ENCODE results near the gene ECSIT.

ECSIT gene

DNA sequence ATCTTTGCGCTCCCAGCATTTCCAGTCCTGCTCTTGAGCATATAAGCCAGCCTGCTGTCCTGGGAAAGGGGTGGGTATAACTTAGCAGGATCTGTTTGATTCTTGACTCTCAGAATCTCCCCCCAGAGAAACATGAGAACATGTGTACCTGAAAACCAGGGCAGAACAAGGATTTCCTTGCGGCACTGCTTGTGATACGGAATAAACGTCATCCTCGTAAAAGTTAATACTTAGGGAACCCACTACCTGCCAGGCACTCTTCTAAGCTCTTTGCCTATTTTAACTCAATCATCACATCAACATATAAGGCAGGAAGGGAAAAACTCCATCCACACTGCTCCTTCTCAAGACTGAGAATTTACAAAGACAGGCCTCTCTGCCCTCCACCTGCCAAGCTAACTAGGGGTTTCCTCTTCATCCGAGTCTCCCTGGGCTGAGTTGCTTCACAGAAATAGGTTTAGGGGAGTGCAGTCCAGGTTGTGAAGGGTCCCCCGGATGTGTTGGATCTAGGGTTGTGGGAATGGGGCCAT lies 24.4 kb downstream of the ECSIT start:
- no peak for DNase-seq (ENCODE audit: low read depth)

DNA sequence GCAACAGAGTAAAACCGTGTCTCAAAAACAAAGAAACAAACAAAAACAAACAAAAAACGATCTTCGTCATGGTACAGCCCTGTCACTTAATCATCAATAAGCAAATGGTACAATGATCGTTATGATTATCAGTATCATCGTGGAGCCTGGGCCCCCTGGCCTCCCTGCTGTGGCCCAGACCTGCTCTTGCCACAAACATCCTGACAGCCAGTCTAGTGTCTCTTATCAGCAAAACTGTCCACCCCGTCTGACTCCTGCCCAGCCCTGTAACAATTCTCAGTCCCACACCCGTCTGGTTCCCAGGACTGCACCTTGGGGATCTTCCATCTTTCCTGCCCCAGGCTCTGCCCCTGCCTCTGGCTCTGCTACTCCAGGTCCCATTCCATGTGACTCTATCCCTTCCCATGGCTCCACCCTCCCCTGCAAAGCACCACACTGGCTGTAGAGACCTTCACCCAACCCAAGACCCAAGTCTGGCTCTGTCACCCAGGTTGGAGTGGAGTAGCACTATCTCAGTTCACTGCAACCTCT lies 29.0 kb downstream of the ECSIT start:
- DNase-seq (ENCODE audit: low read depth), result no peak

- no peak for DNase-seq (ENCODE audit: low read depth)
Measured at GRCh38 chr19:11499220-11499726, 29.7 kb downstream of the ECSIT start.

- DNase-seq (ENCODE audit: low read depth), result peak; percentile 51
Measured at GRCh38 chr19:11496391-11497163, 32.4 kb downstream of the ECSIT start.

- no peak for DNase-seq (ENCODE audit: low read depth)
Measured at GRCh38 chr19:11495885-11496284, 33.0 kb downstream of the ECSIT start.

DNA sequence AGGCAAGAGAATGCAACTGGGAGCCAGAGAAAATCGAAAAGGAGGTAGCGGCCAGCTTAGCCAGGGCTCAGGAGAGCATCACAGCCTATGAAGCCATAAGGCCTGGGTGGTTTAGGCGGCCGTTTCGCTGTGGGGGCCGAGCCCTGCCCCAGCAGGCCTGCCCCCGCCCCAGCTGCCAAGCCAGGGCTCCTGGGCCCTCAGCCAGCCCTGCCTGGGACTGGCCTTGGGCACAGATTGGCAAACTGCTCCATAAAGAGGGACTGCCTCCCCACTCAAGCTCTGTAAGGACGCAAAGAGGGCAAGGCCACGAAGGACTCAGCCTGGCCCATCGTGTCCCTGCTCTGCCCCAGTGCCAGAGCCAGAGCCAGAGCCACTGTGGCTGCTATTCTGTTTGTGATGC lies 33.5 kb downstream of the ECSIT start:
- no peak for DNase-seq (ENCODE audit: low read depth)

GRCh38 chr19:11494634-11495285 lies 34.2 kb downstream of the ECSIT start:
- DNase-seq (ENCODE audit: low read depth), result no peak

GRCh38 chr19:11489378-11489777 lies 39.6 kb downstream of the ECSIT start:
- no peak for DNase-seq (ENCODE audit: low read depth)

DNA sequence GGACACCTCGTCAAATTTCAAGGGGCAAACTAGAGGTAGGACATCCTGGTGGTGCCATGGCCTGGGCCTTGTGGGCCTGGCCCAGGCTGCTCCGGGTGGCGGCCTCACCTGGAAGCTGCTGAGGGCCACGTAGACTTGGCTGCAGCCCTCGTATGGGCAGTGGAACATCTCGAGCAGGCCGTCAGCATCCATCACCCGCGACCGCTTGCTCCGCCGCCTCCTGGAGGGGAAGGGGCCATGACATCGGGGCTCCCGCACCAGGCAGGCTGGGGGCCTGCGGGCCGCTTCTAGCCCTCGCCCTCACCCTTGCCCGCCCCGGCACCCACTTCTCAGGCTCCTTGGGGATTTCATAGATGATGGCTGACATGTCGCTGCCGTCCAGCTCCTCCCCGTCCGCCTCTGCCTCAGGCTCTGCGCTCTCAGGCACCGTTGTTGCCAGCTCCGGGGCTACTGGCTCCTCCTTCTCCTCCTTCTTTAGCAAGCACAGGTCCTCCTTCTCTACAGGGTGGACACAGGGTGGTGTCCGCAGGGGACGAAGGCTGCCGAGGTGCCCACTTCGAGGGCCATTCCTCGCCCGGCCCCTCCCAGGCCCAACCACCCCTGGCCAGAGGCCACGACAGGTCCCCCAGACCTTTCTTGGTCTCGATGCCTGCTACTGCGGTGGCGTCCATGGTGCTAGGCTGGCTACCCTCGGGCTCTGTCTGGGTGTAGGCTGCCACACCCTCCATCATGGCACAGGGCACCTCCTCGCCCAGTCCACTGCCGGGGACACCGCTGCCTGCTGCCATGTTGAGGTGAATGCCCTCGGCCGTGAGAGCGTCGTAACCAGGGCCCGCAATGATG lies 42.1 kb downstream of the ECSIT start:
- no peak for DNase-seq (ENCODE audit: low read depth)

DNA sequence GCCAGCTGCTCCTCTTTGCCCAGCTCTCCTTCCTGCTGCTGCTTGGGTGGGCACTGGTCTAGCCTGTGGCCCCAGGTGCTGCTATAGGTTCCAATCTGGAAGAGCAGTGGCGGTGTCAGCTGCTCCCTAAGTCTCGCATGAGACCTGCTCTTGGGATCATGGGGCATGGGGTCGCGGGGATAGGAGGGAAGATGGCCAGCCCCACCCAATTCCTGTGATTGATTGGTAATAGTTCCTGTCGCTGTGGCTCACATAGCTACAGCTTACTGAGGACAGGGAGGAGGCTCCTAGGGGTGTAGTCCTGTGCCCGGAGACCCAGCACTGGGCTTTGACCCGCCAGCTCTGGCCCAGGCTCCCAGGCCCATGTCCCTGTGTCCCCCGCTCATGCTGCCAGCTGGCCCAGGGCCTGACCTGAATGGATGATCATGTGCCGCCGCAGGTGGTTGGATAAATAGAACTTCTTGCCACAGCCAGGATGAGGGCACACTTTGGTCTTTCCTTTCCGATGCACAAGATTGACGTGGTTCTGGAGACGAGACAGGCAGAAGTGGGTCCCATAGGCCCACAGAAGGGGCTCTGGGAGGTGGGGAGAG lies 43.6 kb downstream of the ECSIT start:
- no peak for DNase-seq (ENCODE audit: low read depth)

DNA sequence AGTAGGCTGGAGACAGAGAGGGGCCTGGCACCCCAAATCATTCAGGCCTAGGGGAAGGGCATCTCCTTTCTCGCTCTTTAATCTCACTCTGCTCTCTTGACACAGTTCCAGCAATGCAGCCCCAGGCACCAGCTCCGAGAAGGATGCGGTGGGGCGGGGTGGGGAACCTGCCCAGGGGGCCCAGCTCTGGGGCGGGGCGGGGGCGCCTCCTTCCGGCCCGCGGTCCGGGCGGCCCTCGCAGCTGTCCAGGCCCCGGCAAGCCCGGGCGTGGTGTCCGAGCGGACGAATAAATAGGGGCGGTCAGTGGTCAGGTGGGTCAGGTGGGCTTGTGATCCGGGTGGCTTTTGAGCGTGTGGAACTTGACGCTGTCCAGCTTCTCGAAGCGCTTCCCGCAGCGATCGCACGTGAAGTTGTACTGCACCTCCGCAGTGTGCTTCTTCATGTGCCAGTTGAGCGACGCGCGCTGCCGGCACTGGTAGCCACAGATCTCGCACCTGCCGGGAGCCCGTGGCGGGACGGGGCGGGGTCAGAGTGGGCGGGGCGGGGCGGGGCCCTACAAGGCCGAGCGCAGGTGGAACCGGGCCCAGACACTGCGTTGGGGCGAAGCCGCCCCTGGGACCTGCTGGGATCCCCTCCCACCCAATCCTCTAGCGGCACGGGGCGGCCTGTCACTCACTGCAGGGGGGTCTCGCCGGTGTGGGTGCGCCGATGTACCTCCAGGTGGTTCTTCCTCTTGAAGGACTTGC lies 45.4 kb downstream of the ECSIT start:
- DNase-seq (ENCODE audit: low read depth), result no peak

DNA sequence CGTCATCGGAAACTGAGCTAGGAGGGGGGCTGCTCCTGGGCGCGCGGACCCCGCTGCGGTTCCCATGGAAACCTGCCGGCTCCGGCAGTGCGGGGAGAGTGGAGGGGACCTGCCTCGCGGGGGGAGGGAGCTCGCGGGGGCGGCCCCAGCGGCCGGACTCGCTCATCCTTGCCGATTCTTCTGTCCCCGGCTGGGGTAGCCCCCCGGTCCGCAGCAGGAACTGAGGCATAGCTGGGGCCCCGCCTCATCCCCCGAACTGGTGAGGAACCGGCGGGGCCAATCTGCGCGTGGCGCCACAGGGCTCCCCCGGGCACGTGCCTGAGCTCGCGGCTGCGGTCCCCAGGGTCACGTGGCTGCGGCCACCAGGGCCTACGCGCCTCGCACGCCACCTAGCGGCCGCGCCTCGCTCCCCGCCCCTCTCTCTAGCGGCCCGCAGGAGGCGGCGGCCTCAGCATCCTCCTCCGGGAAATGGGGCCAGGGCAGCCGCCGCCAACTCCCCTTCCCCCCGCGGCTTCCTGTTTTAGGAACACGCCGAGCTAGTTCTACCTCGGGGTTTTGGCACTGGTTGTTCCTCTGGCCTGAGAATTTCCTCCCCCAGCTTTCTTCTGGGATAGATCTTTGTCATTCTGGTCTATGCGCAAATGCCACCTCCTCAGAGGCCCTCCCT lies 46.4 kb downstream of the ECSIT start:
- DNase-seq (ENCODE audit: low read depth), result peak; percentile 86

- peak; percentile 59 for DNase-seq (ENCODE audit: low read depth)
Measured at GRCh38 chr19:11481534-11482383, 47.2 kb downstream of the ECSIT start.

- DNase-seq (ENCODE audit: low read depth), result no peak
Measured at GRCh38 chr19:11480715-11481533, 48.0 kb downstream of the ECSIT start, which contains the start of gene ELAVL3. TSS of gene ELAVL3 (minus strand) at chr19:11481046. CDS start at chr19:11480608, 438 bp downstream.

DNA sequence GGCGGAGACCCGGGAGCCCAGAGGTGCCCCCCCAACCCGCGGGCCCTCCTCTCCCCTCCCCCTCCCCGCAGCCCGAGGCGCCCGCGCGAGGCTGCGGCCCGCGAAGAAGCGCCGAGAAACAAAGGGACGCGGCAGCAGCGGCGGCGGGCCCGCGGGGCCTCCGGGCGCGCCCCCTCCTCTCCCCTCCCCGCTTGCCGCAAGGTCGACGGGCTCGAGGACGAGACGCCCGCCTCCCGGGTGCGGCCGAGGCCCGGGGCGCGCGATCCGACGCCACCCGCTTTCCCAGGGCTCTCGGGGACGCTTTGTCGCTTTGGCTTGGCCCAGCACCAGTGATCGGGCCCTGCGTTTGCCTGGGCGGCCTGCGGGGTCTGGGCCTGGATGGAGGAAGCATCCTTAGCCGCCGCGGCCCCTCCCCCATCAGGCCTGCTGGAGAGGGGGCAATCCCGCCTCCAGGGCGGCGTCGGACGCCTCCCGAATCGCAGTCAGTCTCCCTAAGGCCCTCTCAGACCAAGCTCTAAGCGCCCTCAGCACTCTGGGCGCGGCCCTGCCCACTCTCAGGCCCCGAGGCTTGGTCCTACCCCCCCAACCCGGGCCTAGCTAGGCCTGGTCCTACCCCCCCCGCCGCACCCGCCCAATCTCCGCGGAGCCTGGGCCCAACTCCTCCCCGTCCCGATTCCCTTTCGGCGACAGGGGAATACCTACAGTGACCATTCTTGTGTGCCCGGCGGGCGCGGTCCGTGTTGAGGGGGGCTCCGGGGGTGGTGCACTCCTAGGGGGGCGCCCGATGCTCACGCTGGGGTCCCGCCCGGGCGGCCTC lies 48.8 kb downstream of the ECSIT start:
- DNase-seq (ENCODE audit: low read depth), result no peak

DNA sequence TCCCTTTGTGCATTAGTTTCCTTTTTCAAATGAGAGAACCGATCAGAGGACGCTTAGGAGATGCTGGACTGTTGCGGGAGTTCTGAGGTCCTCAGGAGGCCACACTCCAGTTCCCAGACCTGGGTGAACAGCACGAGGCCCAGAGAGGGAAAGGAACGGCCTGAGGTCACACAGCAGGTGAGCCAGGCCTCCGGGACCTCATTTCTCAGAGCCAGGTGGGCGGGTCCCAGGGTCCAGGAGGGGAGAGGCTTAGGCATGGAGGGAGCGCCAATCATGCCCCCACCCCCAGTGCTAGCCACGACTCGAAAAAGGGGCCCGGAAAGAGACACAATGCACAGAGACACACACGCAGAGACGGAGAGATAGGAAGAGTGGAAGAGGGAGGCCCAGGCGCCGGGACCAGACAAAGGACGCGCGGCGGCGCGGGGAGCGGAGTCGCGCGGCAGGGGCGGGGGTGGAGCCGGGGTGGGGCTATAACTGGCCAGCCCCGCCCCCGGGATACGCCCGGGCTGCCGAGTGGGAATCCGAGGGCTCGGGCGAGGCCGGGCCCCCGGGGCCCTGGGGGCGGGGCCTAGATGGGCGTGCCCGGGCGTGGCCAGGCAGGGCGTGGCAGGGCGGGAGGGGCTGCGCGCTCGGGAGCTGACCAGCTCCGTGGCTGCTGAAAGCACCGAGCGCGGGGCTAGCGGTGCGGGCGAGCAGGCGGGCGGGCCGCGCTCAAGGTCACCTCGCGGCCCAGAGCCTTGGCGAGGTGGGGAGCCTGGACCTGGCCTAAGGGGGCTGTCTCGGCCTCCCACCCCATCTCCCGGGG lies 49.6 kb downstream of the ECSIT start:
- no peak for DNase-seq (ENCODE audit: low read depth)

Data from stimulated activated CD8-positive, alpha-beta memory T cell treated with anti-CD3 and anti-CD28 coated beads, Interleukin-7, amount 100 ng/mL, for 24 hours (primary cell).